HepG2 (cell line): ENCODE measurements around the gene INHA. TPM values are rescaled to one million over a fixed set of nuclear protein-coding genes. Genes with fewer than 3 reads are reported as not detected.

Source experiments
- ASH2L ChIP-seq: fragments of 300-600, 200-600 bp; sonication (generic); IDR thresholded peaks from 2 replicates; pipeline ENCODE4 v1.7.0; 2017; ENCODE audit warnings: low read depth, mild to moderate bottlenecking, moderate library complexity, mixed read lengths, low read length; ENCODE audit not compliant: insufficient read length
- CBX2 ChIP-seq, 2 experiments: fragments of 200-600 bp in 1 of 2; sonication (generic); formaldehyde crosslinking in 1 of 2; IDR thresholded peaks; 2 replicates each; pipeline versions ENCODE4 v1.7.0 to v1.8.1; 2018 to 2022; ENCODE audit warnings: low read depth in 2 of 2, low read length in 1 of 2, mild to moderate bottlenecking in 1 of 2, missing genetic modification reagents in 1 of 2
- CC2D1A ChIP-seq: sonication (generic); formaldehyde crosslinking; IDR thresholded peaks from 2 replicates; pipeline ENCODE4 v1.8.1; 2023; ENCODE audit warnings: mild to moderate bottlenecking, missing genetic modification reagents
- CENPT ChIP-seq: sonication (generic); formaldehyde crosslinking; IDR thresholded peaks from 2 replicates; pipeline ENCODE4 v1.8.0; 2022; ENCODE audit warnings: low read depth, mild to moderate bottlenecking, moderate library complexity, missing genetic modification reagents
- CHD4 ChIP-seq: fragments of 200-600 bp; sonication (generic); IDR thresholded peaks from 2 replicates; pipeline ENCODE4 v1.7.0; 2017; ENCODE audit warnings: mild to moderate bottlenecking, low read length, borderline replicate concordance
- ERF ChIP-seq: IDR thresholded peaks from 2 replicates; pipeline ENCODE4 v1.6.1; 2018; ENCODE audit warnings: missing biosample characterization, missing genetic modification reagents
- HDAC2 ChIP-seq: sonication (generic); formaldehyde crosslinking; IDR thresholded peaks from 2 replicates; pipeline ENCODE4 v1.4.0; 2020; ENCODE audit warnings: missing genetic modification reagents
- HOXA3 ChIP-seq: sonication (generic); formaldehyde crosslinking; IDR thresholded peaks from 2 replicates; pipeline ENCODE4 v1.5.0; 2020; ENCODE audit warnings: missing genetic modification reagents
- JUND ChIP-seq: sonication (generic); formaldehyde crosslinking; IDR thresholded peaks from 2 replicates; pipeline ENCODE4 v1.8.0; 2022; ENCODE audit warnings: mild to moderate bottlenecking, missing genetic modification reagents
- MEIS2 ChIP-seq: sonication (generic); formaldehyde crosslinking; IDR thresholded peaks from 2 replicates; pipeline ENCODE4 v1.9.0; 2021; ENCODE audit warnings: mild to moderate bottlenecking, missing genetic modification reagents
- PTBP1 ChIP-seq: fragments of 200-400 bp; formaldehyde crosslinking; IDR thresholded peaks from 2 replicates; pipeline ENCODE4 v1.6.1; 2018; ENCODE audit warnings: low read length, low read depth; ENCODE audit not compliant: poor library complexity, severe bottlenecking
- SMAD9 ChIP-seq: sonication (generic); formaldehyde crosslinking; IDR thresholded peaks from 2 replicates; pipeline ENCODE4 v1.5.1; 2020; ENCODE audit warnings: mild to moderate bottlenecking, missing genetic modification reagents
- SP4 ChIP-seq: sonication (generic); formaldehyde crosslinking; IDR thresholded peaks from 2 replicates; pipeline ENCODE4 v1.8.1; 2023; ENCODE audit warnings: mild to moderate bottlenecking, missing genetic modification reagents
- TAF1 ChIP-seq: sonication (generic); formaldehyde crosslinking; IDR thresholded peaks from 2 replicates; pipeline ENCODE4 v1.4.0; 2020; ENCODE audit warnings: missing genetic modification reagents
- TBP ChIP-seq: sonication (generic); formaldehyde crosslinking; IDR thresholded peaks from 2 replicates; pipeline ENCODE4 v1.5.0; 2020; ENCODE audit warnings: missing genetic modification reagents
- TOE1 ChIP-seq: sonication (generic); formaldehyde crosslinking; IDR thresholded peaks from 2 replicates; pipeline ENCODE4 v1.4.0; 2020; ENCODE audit warnings: mild to moderate bottlenecking, missing genetic modification reagents
- TOPORS ChIP-seq: sonication (generic); formaldehyde crosslinking; IDR thresholded peaks from 2 replicates; pipeline ENCODE4 v1.8.0; 2023; ENCODE audit warnings: mild to moderate bottlenecking, missing genetic modification reagents
- ZBTB14 ChIP-seq: sonication (generic); formaldehyde crosslinking; IDR thresholded peaks from 2 replicates; pipeline ENCODE4 v1.4.0; 2020; ENCODE audit warnings: missing genetic modification reagents
- ZNF441 ChIP-seq: sonication (generic); formaldehyde crosslinking; IDR thresholded peaks from 2 replicates; pipeline ENCODE4 v1.7.0; 2021; ENCODE audit warnings: missing genetic modification reagents, borderline replicate concordance
- ZNF768 ChIP-seq: sonication (generic); formaldehyde crosslinking; IDR thresholded peaks from 2 replicates; pipeline ENCODE4 v1.4.0; 2020; ENCODE audit warnings: missing genetic modification reagents
- ZNF788 ChIP-seq: sonication (generic); formaldehyde crosslinking; IDR thresholded peaks from 2 replicates; pipeline ENCODE4 v1.5.0; 2020; ENCODE audit warnings: mild to moderate bottlenecking, missing genetic modification reagents, borderline replicate concordance
- ZNF839 ChIP-seq: sonication (generic); formaldehyde crosslinking; IDR thresholded peaks from 2 replicates; pipeline ENCODE4 v1.4.0; 2020; ENCODE audit warnings: missing genetic modification reagents, mild to moderate bottlenecking, borderline replicate concordance
- ZSCAN21 ChIP-seq: sonication (generic); formaldehyde crosslinking; IDR thresholded peaks from 2 replicates; pipeline ENCODE4 v1.8.0; 2022; ENCODE audit warnings: mild to moderate bottlenecking, missing genetic modification reagents, moderate library complexity, borderline replicate concordance
- polyA plus RNA-seq, 8 experiments: library from polyadenylated mRNA; depleted of rRNA in 3 of 8; stranded (reverse) in 7 of 8; unstranded in 1 of 8; fragments of >200 nt; fragmentation: Illumina TruSeq in 4 of 8; extraction: Trizol in 4 of 8; gene quantifications; 2 replicates each; pipeline versions ENCODE4 v1.2.1 to v1.2.3, GENCODE V29; 2011 to 2016; ENCODE audit warnings: low read depth in 4 of 8, missing spikeins in 1 of 8, mixed read lengths in 1 of 8; ENCODE audit not compliant: insufficient read depth in 1 of 8
- total RNA-seq, 5 experiments: library from RNA; depleted of rRNA; stranded (reverse); fragments of >200 nt; fragmentation: Illumina TruSeq; extraction: Trizol; gene quantifications; 2 replicates each; pipeline ENCODE4 v1.2.3, GENCODE V29; 2016; ENCODE audit warnings: low read depth in 1 of 5
- TF ChIP-seq, protein P1 (sequence below): sonication (generic); formaldehyde crosslinking; IDR thresholded peaks from 2 replicates; pipeline ENCODE4 v1.4.0; 2020; ENCODE audit warnings: mild to moderate bottlenecking, low read depth, missing genetic modification reagents
- TF ChIP-seq, protein P2 (sequence below): sonication (generic); formaldehyde crosslinking; IDR thresholded peaks from 2 replicates; pipeline ENCODE4 v1.5.0; 2020; ENCODE audit warnings: mild to moderate bottlenecking, missing genetic modification reagents, moderate library complexity

INHA gene
- total and polyA plus RNA-seq, 2 of the 13 experiments (the other 11 are each of a cell fraction or from before 2014, with no cell fraction given), result 4.1 to 15.2 TPM

DNA sequence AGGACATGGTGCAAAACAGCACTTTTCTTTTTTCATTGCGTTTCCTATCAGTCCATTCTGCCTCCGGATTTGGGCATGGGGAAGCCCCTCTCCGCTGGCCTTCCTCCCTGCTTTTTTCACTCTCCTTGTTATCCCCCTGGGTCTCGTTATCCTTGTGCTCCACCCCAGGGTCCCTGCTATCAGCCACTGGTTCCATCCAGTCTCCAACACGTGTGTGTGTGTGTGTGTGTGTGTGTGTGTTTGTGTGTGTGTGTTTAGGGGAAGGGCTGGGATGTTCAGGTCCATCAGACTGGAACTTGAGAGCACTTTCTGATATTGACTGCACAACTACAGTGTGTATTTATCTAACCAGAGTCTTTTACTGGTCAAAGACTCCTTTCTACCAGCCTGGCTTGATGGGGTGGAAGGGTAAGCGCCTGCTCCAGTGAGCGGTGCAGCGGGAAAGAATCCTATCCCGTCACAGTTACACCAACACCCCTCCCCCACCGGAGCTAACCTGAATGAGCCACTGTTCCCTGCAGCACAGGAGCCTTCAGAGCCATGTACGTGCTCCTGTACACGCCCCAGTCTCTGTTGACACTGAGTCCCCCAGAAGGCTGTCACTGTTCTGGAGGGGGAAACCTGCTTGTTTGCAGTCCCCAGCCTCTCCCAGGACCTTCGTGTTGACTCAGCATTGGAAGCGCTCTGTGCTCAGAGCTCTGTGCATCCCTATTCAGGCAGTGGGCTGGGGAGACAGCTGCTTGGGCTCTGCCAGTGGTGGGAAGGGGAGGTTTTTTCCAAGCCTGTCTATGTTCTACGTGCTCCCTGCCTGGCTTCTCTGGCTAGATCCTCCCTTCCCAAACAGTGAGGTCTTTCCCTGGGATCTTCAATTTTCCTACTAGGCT is 4.6 kb downstream of the INHA start (continued):
- TF ChIP-seq CBX2 (IDR thresholded peaks at IDR 0.05; ENCODE audit: low read depth, low read length) (no peak), CBX2 (CRISPR knock-in tag; IDR thresholded peaks at IDR 0.05; ENCODE audit: low read depth) (peak; percentile 66; the same call in 1 of the 2 replicates), ZNF788 (peak; percentile 96; the same call in 1 of the 2 replicates), SP4 (CRISPR knock-in tag) (peak; percentile 86), TOE1 (CRISPR knock-in tag) (0 out of 2 replicates have a peak, but pooled peaks have one; percentile 42), PTBP1 (no peak), ASH2L (peak; percentile 79), HDAC2 (CRISPR knock-in tag) (peak; percentile 99), TAF1 (CRISPR knock-in tag) (peak; percentile 71), ZNF441 (peak; percentile 61; the same call in 1 of the 2 replicates), ZSCAN21 (CRISPR knock-in tag) (peak; percentile 91), TBP (CRISPR knock-in tag) (no peak), ZNF839 (peak; percentile 20; the same call in 1 of the 2 replicates), ZNF768 (CRISPR knock-in tag) (peak; percentile 77), JUND (CRISPR knock-in tag) (peak; percentile 88), CENPT (CRISPR knock-in tag) (peak; percentile 89), HOXA3 (CRISPR knock-in tag) (peak; percentile 96), CC2D1A (CRISPR knock-in tag) (peak; percentile 74; the same call in 1 of the 2 replicates), ZBTB14 (CRISPR knock-in tag) (no peak), TOPORS (CRISPR knock-in tag) (peak; percentile 69; the same call in 1 of the 2 replicates), SMAD9 (0 out of 2 replicates have a peak, but pooled peaks have one; percentile 60), CHD4 (peak; percentile 92; the same call in 1 of the 2 replicates), ERF (peak; percentile 93), MEIS2 (CRISPR knock-in tag) (peak; percentile 98)
- TF ChIP-seq, protein P1, sequence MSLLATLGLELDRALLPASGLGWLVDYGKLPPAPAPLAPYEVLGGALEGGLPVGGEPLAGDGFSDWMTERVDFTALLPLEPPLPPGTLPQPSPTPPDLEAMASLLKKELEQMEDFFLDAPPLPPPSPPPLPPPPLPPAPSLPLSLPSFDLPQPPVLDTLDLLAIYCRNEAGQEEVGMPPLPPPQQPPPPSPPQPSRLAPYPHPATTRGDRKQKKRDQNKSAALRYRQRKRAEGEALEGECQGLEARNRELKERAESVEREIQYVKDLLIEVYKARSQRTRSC, result no peak
- TF ChIP-seq, protein P2, sequence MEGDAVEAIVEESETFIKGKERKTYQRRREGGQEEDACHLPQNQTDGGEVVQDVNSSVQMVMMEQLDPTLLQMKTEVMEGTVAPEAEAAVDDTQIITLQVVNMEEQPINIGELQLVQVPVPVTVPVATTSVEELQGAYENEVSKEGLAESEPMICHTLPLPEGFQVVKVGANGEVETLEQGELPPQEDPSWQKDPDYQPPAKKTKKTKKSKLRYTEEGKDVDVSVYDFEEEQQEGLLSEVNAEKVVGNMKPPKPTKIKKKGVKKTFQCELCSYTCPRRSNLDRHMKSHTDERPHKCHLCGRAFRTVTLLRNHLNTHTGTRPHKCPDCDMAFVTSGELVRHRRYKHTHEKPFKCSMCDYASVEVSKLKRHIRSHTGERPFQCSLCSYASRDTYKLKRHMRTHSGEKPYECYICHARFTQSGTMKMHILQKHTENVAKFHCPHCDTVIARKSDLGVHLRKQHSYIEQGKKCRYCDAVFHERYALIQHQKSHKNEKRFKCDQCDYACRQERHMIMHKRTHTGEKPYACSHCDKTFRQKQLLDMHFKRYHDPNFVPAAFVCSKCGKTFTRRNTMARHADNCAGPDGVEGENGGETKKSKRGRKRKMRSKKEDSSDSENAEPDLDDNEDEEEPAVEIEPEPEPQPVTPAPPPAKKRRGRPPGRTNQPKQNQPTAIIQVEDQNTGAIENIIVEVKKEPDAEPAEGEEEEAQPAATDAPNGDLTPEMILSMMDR (CRISPR knock-in tag), result peak; percentile 32; the same call in 1 of the 2 replicates
